ENCODE measurements around the gene CERS2. TPM values are rescaled to one million over a fixed set of nuclear protein-coding genes. Genes with fewer than 3 reads are reported as not detected.

The CERS2 gene
- total RNA-seq, 1 donor from 2014 or later = 156 TPM

DNA sequence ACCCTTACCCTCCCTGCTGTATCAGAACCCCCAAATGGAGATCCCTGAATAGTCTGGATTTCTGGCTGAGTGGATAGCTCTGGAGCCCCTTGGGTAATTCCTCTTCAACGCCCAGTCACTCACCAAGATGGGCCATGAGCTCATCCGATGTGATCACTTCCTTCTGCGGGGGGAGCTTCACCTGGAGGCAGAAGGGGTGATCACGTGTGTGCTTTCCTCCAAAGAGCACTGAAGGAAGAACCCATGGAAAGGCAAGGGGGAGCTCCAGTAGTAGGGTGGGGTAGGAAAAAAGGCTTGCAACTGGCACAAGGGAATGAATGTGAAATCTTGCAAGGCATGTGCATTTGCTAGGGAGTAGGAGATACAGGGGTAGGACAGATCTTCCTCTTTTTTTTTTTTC, 27.0 kb upstream of the CERS2 start:
- peaks cover 27% of the 10 kb centered on the region for H3K4me1 Mint-ChIP-seq
- TF ChIP-seq, protein P1, sequence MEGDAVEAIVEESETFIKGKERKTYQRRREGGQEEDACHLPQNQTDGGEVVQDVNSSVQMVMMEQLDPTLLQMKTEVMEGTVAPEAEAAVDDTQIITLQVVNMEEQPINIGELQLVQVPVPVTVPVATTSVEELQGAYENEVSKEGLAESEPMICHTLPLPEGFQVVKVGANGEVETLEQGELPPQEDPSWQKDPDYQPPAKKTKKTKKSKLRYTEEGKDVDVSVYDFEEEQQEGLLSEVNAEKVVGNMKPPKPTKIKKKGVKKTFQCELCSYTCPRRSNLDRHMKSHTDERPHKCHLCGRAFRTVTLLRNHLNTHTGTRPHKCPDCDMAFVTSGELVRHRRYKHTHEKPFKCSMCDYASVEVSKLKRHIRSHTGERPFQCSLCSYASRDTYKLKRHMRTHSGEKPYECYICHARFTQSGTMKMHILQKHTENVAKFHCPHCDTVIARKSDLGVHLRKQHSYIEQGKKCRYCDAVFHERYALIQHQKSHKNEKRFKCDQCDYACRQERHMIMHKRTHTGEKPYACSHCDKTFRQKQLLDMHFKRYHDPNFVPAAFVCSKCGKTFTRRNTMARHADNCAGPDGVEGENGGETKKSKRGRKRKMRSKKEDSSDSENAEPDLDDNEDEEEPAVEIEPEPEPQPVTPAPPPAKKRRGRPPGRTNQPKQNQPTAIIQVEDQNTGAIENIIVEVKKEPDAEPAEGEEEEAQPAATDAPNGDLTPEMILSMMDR (conservative IDR thresholded peaks at IDR 0.05) = no peak
- H3K9me3 Mint-ChIP-seq = no peaks in the 10 kb centered on the region
- H3K4me3 Mint-ChIP-seq = no peak overlapping the region
- H3K27me3 Mint-ChIP-seq (ENCODE audit: low read depth) = no peaks in the 10 kb centered on the region
- no peak for DNase-seq (ENCODE audit: low read depth, low spot score)
- H3K36me3 Mint-ChIP-seq (ENCODE audit: low read depth) = no peaks in the 10 kb centered on the region
- H3K27ac Mint-ChIP-seq (ENCODE audit: unreplicated experiment) = no peak overlapping the region

GRCh38 chr1:151000408-151000807, 25.8 kb upstream of the CERS2 start:
- no peak overlapping the region for H3K4me3 Mint-ChIP-seq
- H3K9me3 Mint-ChIP-seq = no peaks in the 10 kb centered on the region
- TF ChIP-seq, protein P1 (conservative IDR thresholded peaks at IDR 0.05) = no peak
- H3K27ac Mint-ChIP-seq (ENCODE audit: unreplicated experiment) = no peak overlapping the region
- DNase-seq (ENCODE audit: low read depth, low spot score) = no peak
- H3K4me1 Mint-ChIP-seq = peaks cover 22% of the 10 kb centered on the region
- H3K36me3 Mint-ChIP-seq (ENCODE audit: low read depth) = no peaks in the 10 kb centered on the region
- no peaks in the 10 kb centered on the region for H3K27me3 Mint-ChIP-seq (ENCODE audit: low read depth)

DNA sequence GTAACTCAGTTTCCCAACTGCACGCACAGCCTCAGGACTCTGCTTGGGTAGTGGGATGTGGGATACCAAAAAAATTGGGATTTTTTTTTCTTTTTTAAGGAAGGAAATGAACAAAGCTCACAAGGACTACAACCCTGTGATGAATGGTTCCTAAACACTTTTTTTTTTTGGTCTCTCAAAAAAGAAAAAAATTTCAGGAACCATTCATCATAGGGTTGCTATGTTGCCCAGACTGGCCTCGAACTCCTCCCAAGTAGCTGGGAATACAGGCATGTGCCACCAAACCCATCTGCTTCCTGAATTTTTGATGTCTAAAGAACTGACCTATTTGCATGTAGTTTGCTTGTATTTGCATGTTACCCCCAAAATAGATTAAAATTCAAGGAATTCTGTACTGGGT, 25.3 kb upstream of the CERS2 start:
- no peak for DNase-seq (ENCODE audit: low read depth, low spot score)
- Mint-ChIP-seq H3K36me3 (ENCODE audit: low read depth) (no peaks in the 10 kb centered on the region), H3K27me3 (ENCODE audit: low read depth) (no peaks in the 10 kb centered on the region), H3K27ac (ENCODE audit: unreplicated experiment) (no peak overlapping the region), H3K4me1 (peaks cover 20% of the 10 kb centered on the region), H3K9me3 (no peaks in the 10 kb centered on the region), H3K4me3 (no peak overlapping the region)
- TF ChIP-seq, protein P1 (conservative IDR thresholded peaks at IDR 0.05) = no peak

- Mint-ChIP-seq H3K4me1 (peaks cover 20% of the 10 kb centered on the region), H3K4me3 (no peak overlapping the region), H3K36me3 (ENCODE audit: low read depth) (no peaks in the 10 kb centered on the region), H3K9me3 (no peaks in the 10 kb centered on the region), H3K27ac (ENCODE audit: unreplicated experiment) (peak overlapping the region; percentile 13), H3K27me3 (ENCODE audit: low read depth) (no peaks in the 10 kb centered on the region)
- DNase-seq (ENCODE audit: low read depth, low spot score) = no peak
- TF ChIP-seq, protein P1 (conservative IDR thresholded peaks at IDR 0.05) = no peak
Measured at GRCh38 chr1:150999051-150999674, 24.5 kb upstream of the CERS2 start.

- Mint-ChIP-seq H3K36me3 (ENCODE audit: low read depth) (no peaks in the 10 kb centered on the region), H3K4me3 (no peak overlapping the region), H3K27ac (ENCODE audit: unreplicated experiment) (no peak overlapping the region), H3K9me3 (no peaks in the 10 kb centered on the region), H3K27me3 (ENCODE audit: low read depth) (no peaks in the 10 kb centered on the region), H3K4me1 (peaks cover 18% of the 10 kb centered on the region)
- TF ChIP-seq, protein P1 (conservative IDR thresholded peaks at IDR 0.05) = no peak
- DNase-seq (ENCODE audit: low read depth, low spot score) = no peak
Measured at GRCh38 chr1:150997949-150998348, 23.3 kb upstream of the CERS2 start.

Data from neural crest cell (in vitro differentiated cells).